Activated naive CD8-positive, alpha-beta T cell treated with anti-CD3 and anti-CD28 coated beads, Interleukin-2, amount 10 ng/mL, durations not matched to agents 7 days and 5 days (primary cell): Measurements from ENCODE around the gene JPH3. TPM values are rescaled to one million over a fixed set of nuclear protein-coding genes. Genes with fewer than 3 reads are reported as not detected.
"Not testable (repeated sequence)": the region's sequence is repeated elsewhere in the genome, so short reads cannot be mapped to it uniquely, and the experiment has no call there.

Experiments used
- ATAC-seq: fragments of 150-1000 bp; cut with Tn5 transposase; one replicate; pipeline ENCODE4 v1.10.0; 2021; ENCODE audit warnings: low read depth, moderate library complexity
- POLR2A ChIA-PET: fragments of 350-600 bp; sonication (Branson Sonifier 250); formaldehyde crosslinking; loops from one replicate; lab custom pipeline; 2021; ENCODE audit warnings: antibody characterized with exemption; lab: Charles Lee
- DNase-seq: peaks from one replicate; pipeline ENCODE4 v3.0.0; 2021
- H3K27ac Mint-ChIP-seq: one replicate; pipeline ENCODE4 v1.8.0; 2022; ENCODE audit warnings: mild to moderate bottlenecking, mixed read lengths
- H3K27me3 Mint-ChIP-seq: one replicate; pipeline ENCODE4 v1.8.0; 2022; ENCODE audit warnings: mild to moderate bottlenecking, moderate library complexity, mixed read lengths
- H3K36me3 Mint-ChIP-seq: one replicate; pipeline ENCODE4 v1.8.0; 2021; ENCODE audit warnings: mild to moderate bottlenecking, mixed read lengths
- H3K4me1 Mint-ChIP-seq: one replicate; pipeline ENCODE4 v1.8.0; 2021; ENCODE audit warnings: mixed read lengths
- H3K4me3 Mint-ChIP-seq: one replicate; pipeline ENCODE4 v1.8.0; 2022; ENCODE audit warnings: mild to moderate bottlenecking, moderate library complexity, mixed read lengths
- H3K9me3 Mint-ChIP-seq: one replicate; pipeline ENCODE4 v1.8.0; 2021; ENCODE audit warnings: mixed read lengths
- total RNA-seq, 2 experiments: library from RNA; stranded (reverse); gene quantifications; one replicate each; pipeline ENCODE4 v1.2.3, GENCODE V29; 2021

JPH3 gene
- total RNA-seq, 2 experiments from 2014 or later, result not detected

DNA sequence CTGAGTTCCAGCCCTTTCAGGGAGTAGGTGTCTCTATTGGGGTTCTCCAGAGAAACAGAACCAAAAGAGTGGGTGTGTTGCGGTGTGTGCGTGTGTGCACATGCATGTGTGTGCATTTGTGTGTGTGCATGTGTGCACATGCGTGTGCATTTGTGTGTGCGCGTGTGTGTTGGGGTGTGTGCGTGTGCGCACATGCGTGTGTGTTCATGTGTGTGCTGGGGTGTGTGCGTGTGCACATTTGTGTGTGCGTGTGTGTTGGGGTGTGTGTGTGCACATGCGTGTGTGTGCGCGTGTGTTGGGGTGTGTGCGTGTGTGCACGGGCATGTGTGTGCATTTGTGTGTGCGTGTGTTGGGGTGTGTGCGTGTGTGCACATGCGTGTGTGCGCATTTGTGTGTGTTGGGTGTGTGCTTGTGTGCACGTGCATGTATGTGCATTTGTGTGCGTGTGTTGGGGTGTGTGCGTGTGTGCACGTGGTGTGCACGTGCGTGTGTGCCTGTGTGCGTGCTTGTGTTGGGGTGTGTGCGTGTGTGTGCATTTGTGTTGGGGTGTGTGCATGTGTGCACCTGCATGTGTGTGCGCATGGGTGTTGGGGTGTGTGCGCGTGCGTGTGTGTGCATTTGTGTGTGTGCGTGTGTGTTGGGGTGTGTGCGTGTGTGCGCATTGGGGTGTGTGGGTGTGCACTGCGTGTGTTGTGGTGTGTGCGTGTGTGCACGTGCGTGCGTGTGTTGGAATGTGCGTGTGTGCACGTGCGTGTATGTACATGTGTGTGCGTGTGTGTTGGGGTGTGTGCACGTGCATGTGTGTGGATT is 38.4 kb upstream of the JPH3 start:
- no peak for DNase-seq
- Mint-ChIP-seq H3K9me3 (peaks cover 9% of the 10 kb centered on the region), H3K27ac (no peak overlapping the region), H3K4me1 (peaks cover 3% of the 10 kb centered on the region), H3K4me3 (no peak overlapping the region), H3K36me3 (no peaks in the 10 kb centered on the region), H3K27me3 (no peaks in the 10 kb centered on the region)
- no peak for ATAC-seq
- POLR2A ChIA-PET, result no interaction called here

DNA sequence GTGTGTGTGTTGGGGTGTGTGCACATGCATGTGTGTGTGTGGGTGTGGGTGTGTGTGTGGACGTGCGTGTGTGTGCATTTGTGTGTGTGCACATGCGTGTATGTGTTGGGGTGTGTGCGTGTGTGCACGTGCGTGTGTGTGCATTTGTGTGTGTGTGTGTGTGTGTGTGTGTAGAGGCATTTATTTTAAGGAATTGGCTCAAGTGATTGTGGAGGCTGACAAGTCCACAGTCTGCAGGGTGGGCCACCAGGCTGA is 37.9 kb upstream of the JPH3 start:
- no peak overlapping the region for H3K4me3 Mint-ChIP-seq
- DNase-seq, result no peak
- H3K9me3 Mint-ChIP-seq, result peaks cover 9% of the 10 kb centered on the region
- no peaks in the 10 kb centered on the region for H3K27me3 Mint-ChIP-seq
- H3K36me3 Mint-ChIP-seq, result no peaks in the 10 kb centered on the region
- peaks cover 3% of the 10 kb centered on the region for H3K4me1 Mint-ChIP-seq
- ATAC-seq, result no peak
- H3K27ac Mint-ChIP-seq, result no peak overlapping the region
- POLR2A ChIA-PET, result no interaction called here

DNA sequence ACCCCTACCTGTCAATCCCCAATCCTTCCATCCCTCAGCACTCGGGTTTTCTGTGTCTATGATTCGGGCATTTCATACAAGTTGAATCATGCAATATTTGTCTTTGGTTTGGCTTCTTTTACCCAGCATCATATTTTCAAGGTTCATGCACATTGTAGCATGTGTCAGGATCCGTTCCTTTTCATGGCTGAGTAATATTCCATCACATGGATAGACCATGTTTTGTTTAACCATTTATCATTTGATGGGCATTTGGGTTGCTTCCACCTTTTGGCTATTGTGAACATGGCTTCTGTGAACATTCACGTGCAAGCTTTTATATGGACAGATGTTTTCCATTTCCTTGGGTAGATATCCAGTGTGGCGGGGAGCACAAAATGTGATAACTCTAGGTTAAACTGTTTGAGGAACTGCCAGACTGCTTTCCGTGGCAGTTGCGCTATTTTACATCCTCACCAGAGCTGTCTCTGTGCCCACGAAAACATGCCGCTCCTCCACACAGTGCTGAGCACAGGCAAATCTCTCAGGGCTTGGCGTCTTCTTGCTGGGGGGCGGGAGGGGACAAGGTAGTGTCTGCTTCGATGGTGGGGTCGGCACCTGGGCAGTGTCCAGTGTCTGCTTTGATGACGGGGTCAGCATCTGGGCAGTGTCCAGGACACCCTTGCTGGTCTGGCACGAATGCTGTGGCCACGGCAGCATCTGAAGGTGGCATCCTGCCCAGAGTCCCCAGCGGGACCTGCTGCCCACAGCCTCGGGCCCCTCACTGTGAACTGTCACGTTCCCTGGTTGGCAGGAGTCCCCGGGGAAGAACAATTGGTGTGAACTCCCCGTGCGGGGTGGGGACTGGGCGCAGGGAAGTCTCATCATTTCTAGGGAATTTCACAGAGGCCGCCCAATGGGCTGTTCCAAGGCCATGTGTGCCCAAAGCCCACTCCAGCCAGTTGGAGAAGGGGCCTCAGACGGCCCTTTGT is 32.4 kb upstream of the JPH3 start:
- POLR2A ChIA-PET, result no interaction called here
- ATAC-seq, result no peak
- Mint-ChIP-seq H3K9me3 (no peaks in the 10 kb centered on the region), H3K27me3 (no peaks in the 10 kb centered on the region), H3K36me3 (no peaks in the 10 kb centered on the region), H3K27ac (no peak overlapping the region), H3K4me1 (no peaks in the 10 kb centered on the region), H3K4me3 (no peak overlapping the region)
- no peak for DNase-seq

DNA sequence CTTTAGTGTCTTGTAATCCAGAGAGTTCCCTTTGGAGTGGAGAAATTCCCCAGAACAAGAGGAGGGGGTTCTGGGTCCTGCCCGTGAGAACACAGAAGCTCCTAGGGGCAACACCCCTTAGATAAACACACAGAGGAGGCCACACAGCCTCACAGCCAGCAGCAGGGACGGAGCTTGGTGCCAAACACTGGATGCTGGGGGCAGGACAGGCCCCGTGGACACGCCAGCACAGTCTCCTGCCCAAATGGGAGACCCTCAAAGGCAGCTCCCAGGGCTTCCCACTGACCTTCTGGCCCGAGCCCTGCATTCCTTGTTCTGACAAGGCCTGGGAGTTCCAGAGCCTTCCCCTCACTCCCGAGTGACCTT is 31.8 kb upstream of the JPH3 start:
- no peak for DNase-seq
- Mint-ChIP-seq H3K4me3 (no peak overlapping the region), H3K27me3 (peaks cover under 1% of the 10 kb centered on the region), H3K9me3 (no peaks in the 10 kb centered on the region), H3K27ac (no peak overlapping the region), H3K4me1 (no peaks in the 10 kb centered on the region), H3K36me3 (no peaks in the 10 kb centered on the region)
- ATAC-seq, result no peak
- POLR2A ChIA-PET, result no interaction called here

DNA sequence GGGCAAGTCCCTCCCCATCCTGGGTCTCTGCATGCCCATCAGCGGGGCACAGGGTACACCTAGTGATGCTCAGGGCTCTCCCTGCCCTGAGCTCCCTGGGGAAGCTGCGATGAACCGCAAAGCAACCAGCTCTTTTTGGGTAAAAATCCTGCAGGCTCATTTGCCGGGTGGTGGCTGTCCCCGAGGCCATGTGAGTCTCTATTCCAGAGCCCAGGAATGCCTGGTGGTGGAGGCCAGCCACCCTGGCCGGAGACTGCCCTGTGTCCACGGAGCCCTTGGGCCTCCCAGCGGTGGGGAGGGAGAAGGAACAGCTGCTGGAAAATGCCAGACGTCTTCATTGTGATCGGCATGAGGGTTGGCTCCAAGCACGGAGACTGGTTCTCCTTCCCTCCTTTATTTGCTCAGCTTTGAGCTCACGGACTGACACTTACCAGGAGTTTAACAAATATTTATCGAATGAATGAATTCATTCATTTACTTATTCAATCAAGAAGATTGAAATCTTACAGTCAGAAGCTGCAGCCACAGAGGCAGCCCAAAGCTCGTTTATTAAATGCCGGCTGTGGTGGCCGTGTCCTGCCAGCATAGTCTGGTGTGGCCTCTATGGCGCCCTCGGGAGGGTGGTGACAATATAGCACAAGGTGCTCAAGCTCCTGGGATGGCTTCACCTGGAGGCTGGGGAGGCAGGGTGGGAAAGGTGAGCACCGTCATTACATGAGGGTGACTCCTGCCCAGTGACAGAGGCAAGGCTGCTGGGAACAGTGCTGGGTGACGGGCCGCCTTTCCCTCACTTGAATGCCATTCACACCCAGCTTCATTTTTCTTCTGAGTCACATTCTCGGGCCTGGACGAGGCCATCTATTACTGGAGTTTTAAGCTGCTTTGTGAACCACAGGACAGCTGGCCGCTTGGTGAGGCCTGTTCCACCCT is 31.1 kb upstream of the JPH3 start:
- no peaks in the 10 kb centered on the region for H3K36me3 Mint-ChIP-seq
- POLR2A ChIA-PET, result no interaction called here
- DNase-seq, result no peak

DNA sequence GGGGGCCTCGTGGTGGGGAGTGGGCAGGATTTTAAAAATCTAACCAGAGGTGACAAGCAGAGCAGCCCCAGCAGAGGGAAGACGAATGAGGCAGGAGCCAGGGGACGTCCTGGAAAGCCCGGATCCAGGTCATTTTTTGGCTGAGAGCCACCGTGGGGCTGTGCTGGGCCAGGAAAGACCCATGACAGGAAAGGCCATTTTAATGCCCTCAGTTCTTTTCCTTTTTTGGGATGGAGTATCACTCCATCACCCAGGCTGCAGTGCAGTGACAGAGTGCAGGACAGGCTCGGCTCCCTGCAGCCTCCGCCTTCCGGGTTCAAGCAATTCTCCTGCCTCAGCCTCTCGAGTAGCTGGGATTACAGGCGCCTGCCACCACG is 30.5 kb upstream of the JPH3 start:
- no peaks in the 10 kb centered on the region for H3K4me1 Mint-ChIP-seq
- POLR2A ChIA-PET, result no interaction called here
- H3K36me3 Mint-ChIP-seq, result no peaks in the 10 kb centered on the region
- peaks cover 5% of the 10 kb centered on the region for H3K27me3 Mint-ChIP-seq
- no peaks in the 10 kb centered on the region for H3K9me3 Mint-ChIP-seq
- no peak overlapping the region for H3K4me3 Mint-ChIP-seq
- no peak for ATAC-seq
- DNase-seq, result no peak
- no peak overlapping the region for H3K27ac Mint-ChIP-seq

More for the DNA sequence above, 31.1 kb upstream of the JPH3 start:
- no peak overlapping the region for H3K4me3 Mint-ChIP-seq
- H3K27me3 Mint-ChIP-seq, result peaks cover 5% of the 10 kb centered on the region
- no peak overlapping the region for H3K27ac Mint-ChIP-seq
- no peaks in the 10 kb centered on the region for H3K9me3 Mint-ChIP-seq
- no peaks in the 10 kb centered on the region for H3K4me1 Mint-ChIP-seq
- no peak for ATAC-seq

DNA sequence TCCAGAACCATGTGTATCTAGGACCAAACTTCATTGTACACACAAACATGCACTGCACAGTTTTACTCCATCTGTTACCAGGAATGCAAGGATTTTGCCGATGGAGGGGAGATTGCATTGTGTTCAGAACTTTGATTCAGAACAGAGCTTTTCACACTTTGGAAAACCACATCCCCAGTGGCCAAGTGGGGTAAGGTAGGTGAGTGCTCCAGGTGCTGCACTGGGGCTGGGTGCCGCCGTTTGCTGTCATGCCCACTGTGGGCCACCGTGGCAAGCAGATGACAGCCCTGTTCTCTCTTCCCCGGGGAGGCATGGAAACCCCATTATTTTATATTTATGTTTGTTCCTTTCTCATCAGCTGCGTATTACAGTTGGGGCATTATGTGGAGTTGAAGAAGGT is 29.3 kb upstream of the JPH3 start:
- Mint-ChIP-seq H3K27ac (no peak overlapping the region), H3K4me3 (no peak overlapping the region), H3K36me3 (no peaks in the 10 kb centered on the region), H3K27me3 (peaks cover 5% of the 10 kb centered on the region), H3K4me1 (no peaks in the 10 kb centered on the region), H3K9me3 (no peaks in the 10 kb centered on the region)
- DNase-seq (no peak), ATAC-seq (no peak)
- POLR2A ChIA-PET, result no interaction called here

DNA sequence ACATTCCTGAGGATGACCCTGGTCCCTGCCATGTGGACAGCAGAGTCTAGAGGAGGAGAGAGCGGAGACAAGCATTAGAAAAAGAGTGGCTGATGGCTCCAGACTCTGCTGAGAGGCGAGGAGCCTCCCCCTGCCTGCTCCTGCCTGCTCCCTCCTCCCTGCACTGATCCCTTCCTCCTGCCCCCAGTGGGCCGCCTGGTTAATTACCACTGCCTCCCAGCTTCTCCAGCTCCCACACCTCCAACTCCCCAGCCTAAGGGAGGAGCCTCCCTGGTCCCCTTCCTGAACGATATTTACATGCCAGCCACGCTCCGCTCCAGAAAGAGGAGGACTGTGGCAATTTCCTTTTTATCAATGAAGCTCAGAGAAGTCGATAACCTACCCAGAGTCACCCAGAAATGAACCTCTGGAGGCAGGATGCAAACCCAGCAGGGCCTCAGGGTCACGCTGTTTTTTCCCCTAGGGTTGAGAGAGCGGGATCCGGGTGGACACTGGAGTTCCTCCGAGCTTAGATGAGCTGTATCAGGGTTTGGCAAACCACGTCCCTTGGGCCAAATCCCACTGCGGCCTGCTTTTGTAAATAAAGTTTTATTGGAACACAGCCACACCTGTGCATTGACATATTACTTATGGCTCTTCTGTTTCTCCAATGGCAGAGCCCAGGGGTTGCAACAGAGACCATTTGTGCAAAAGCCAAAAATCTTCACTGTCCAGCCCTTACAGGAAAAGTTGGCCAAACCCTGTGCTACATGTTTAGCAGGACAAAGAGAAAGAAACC is 27.1 kb upstream of the JPH3 start:
- Mint-ChIP-seq H3K4me3 (no peak overlapping the region), H3K9me3 (no peaks in the 10 kb centered on the region), H3K4me1 (no peaks in the 10 kb centered on the region), H3K36me3 (no peaks in the 10 kb centered on the region), H3K27me3 (peaks cover 5% of the 10 kb centered on the region), H3K27ac (no peak overlapping the region)
- POLR2A ChIA-PET, result no interaction called here
- DNase-seq (no peak), ATAC-seq (no peak)

DNA sequence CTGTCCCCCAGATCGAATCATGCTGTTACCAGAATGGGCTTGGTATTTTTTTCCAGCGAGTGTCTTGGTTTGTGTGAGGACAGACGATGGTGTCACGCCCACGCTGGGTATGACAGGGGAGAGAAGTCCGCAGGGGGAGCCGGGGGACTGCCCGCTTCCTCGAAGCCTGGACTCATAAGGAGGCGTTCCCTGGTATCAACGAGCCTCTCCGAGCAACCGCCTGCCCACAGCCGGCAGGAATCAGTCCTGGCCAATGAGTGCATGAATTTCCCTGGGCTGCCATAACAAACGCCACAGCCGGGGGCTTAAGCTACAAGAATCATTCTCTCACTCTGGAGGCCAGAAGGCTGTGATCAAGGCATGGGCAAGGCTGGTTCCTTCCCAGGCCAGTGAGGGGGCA is 26.1 kb upstream of the JPH3 start:
- Mint-ChIP-seq H3K27me3 (peaks cover 8% of the 10 kb centered on the region), H3K4me3 (no peak overlapping the region), H3K27ac (no peak overlapping the region), H3K4me1 (no peaks in the 10 kb centered on the region), H3K36me3 (no peaks in the 10 kb centered on the region), H3K9me3 (no peaks in the 10 kb centered on the region)
- ATAC-seq (no peak), DNase-seq (no peak)
- POLR2A ChIA-PET, result no interaction called here

DNA sequence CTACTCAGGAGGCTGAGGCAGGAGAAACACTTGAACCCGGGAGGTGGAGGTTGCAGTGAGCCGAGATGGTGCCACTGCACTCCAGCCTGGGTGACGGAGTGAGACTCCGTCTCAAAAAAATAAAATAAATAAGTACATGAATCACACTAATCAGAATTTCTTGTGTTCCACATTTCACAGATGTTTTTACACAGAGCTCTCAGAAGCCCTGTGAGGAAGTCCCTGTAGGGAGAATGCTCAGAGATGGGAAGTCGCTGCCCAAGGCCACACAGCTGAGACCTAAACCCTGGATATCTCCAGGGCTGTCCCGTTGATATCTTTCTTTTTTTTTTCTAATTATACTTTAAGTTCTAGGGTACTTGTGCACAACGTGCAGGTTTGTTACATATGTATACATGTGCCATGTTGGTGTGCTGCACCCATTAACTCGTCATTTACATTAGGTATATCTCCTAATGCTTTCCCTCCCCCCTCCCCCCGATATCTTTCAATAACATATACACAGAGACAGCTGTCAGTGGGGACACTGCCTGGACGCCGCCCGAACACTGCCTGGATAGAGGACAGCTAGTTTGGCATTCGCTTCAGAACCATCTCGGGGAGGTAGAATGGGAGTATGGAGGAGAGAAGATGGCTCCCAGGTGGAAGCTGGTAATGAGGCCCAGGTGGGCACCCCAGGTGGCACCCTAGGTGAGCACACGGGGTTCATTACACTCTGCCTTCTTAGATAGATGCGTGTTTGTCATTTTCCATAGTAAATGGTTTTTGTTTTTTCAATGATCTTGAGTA is 24.0 kb upstream of the JPH3 start:
- H3K27ac Mint-ChIP-seq, H3K36me3 Mint-ChIP-seq, H3K4me3 Mint-ChIP-seq, POLR2A ChIA-PET, ATAC-seq, DNase-seq, H3K9me3 Mint-ChIP-seq, H3K4me1 Mint-ChIP-seq: not testable (repeated sequence)
- H3K27me3 Mint-ChIP-seq, result peaks cover 19% of the 10 kb centered on the region

DNA sequence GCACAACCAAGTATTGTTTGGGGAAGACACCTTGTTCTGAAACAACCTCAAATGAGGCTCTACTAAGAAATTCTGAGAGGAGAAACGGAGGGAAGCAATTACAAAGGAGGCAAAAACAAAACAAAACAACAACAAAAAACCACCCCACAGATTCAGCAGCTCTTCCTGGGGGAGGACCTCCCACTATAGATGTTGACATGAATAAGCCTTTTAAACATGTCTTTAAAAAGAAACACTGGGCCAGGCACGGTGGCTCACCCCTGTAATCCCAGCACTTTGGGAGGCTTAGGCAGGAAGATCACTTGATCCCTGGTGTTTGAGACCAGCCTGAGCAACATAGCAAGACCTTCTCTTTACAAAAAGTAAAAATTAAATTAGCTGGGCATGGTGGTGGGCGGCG is 22.6 kb upstream of the JPH3 start:
- POLR2A ChIA-PET, result no interaction called here
- Mint-ChIP-seq H3K27me3 (peaks cover 28% of the 10 kb centered on the region), H3K36me3 (no peaks in the 10 kb centered on the region), H3K4me1 (no peaks in the 10 kb centered on the region), H3K4me3 (no peak overlapping the region), H3K9me3 (no peaks in the 10 kb centered on the region), H3K27ac (no peak overlapping the region)
- ATAC-seq (no peak), DNase-seq (no peak)

DNA sequence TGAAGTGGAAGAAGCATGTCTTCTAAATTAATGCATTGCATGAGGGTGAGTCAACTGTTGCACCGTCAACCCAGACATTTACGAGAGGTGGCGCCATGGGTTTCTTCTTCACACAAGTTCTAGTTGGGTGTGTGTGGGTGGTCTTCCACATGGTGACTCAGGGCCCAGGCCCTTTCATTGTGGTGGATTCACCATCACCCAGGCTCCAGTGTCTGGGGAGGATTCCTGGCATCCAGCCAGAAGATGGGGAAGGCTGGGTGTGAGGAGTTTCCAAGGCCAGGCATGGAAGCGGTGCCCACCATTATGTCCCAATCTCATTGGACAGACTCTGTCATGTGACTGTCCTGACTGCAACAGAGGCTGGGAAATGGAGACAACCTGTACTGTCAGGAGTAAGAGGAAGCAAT is 21.4 kb upstream of the JPH3 start:
- DNase-seq (no peak), ATAC-seq (no peak)
- Mint-ChIP-seq H3K4me3 (no peak overlapping the region), H3K27ac (no peak overlapping the region), H3K36me3 (no peaks in the 10 kb centered on the region), H3K27me3 (peaks cover 27% of the 10 kb centered on the region), H3K4me1 (no peaks in the 10 kb centered on the region), H3K9me3 (no peaks in the 10 kb centered on the region)
- POLR2A ChIA-PET, result no interaction called here
